BLaER1 treated with 17β-estradiol and CSF1 and Interleukin-3, amounts not matched to agents 10 nM and 100 nM (cell line): Measurements from ENCODE around the gene PRKCH.

Source experiments
- H3K27ac ChIP-seq, 11 experiments: shearing (Covaris generic); formaldehyde crosslinking; 2 replicates each; pipeline ENCODE4 v1.8.1; 2022
- H3K27me3 ChIP-seq, 11 experiments: shearing (Covaris generic); formaldehyde crosslinking; 2 replicates each; pipeline ENCODE4 v1.8.1; 2022
- H3K36me3 ChIP-seq, 11 experiments: shearing (Covaris generic); formaldehyde crosslinking; 2 replicates each; pipeline ENCODE4 v1.8.1; 2022
- H3K4me1 ChIP-seq, 10 experiments: shearing (Covaris generic); formaldehyde crosslinking; 2 replicates each; pipeline ENCODE4 v1.8.1; 2022
- H3K4me2 ChIP-seq, 11 experiments: shearing (Covaris generic); formaldehyde crosslinking; 2 replicates each; pipeline ENCODE4 v1.8.1; 2022
- H3K4me3 ChIP-seq, 10 experiments: shearing (Covaris generic); formaldehyde crosslinking; 2 replicates each; pipeline ENCODE4 v1.8.1; 2022
- H3K9ac ChIP-seq, 11 experiments: shearing (Covaris generic); formaldehyde crosslinking; 2 replicates each; pipeline ENCODE4 v1.8.1; 2022
- H3K9me3 ChIP-seq, 11 experiments: shearing (Covaris generic); formaldehyde crosslinking; replicated peaks in 1 of 11; 2 replicates each; pipeline ENCODE4 v1.8.1; 2022
- H4K20me1 ChIP-seq, 11 experiments: shearing (Covaris generic); formaldehyde crosslinking; 2 replicates each; pipeline ENCODE4 v1.8.1; 2022
- Cebpa-rat ChIP-seq, 11 experiments: shearing (Covaris generic); IDR thresholded peaks; 2 replicates each; pipeline ENCODE4 v1.8.1; 2022

PRKCH gene

DNA sequence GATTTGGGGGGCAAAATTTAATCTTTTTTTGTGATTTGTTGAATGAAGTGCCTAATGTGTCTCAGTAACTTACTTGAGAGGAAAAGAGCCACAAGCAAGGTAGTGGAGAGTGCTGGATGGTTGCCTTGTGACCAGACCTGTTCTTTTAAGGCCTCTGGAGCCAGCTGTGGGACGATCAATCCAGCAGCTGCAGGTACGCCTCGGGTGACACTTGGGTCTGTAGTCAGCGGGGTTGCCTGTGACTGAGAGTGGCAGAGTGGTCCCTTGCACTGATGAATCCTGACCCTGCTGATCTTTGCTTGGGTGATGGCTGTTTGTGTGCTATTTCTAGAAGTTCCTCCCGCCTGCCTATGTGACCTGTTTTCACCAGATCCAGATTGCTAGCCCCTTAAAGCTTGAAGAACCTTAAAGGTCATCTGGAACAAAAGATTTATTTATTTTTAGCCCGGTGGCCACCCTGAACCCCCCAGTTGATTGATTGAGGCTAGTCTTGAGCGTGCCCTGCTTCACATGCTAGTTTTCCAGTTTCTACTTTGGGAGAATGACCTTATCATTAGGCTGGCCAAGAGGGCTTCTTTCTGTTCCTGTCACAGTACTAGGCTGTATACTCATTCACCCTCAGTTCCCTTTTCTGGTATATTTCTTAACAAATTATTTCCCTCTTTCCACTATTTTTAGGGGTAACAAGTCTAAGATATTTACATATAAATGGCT is 23.2 kb downstream of the PRKCH start:
- H3K36me3 ChIP-seq, result no peaks in the 10 kb centered on the region
- TF ChIP-seq Cebpa-rat (IDR thresholded peaks at IDR 0.05), result no peak
- H3K27me3 ChIP-seq, result peaks cover 0 to 15% (median 0%) of the 10 kb centered on the region in 11 experiments; a peak in 6 of 22 replicates
- H3K4me3 ChIP-seq, result no peak overlapping the region
- peak overlapping the region in 8 of 11 experiments; percentile 24 to 68 (median 42); a peak in 12 of 22 replicates for H3K27ac ChIP-seq
- peak overlapping the region in 4 of 11 experiments; percentile 2 to 60 (median 28); a peak in 3 of 22 replicates for H3K9ac ChIP-seq
- peaks cover 0 to 29% (median 0%) of the 10 kb centered on the region in 11 experiments; a peak in 4 of 22 replicates for H4K20me1 ChIP-seq
- H3K4me2 ChIP-seq, result peak overlapping the region; percentile 37 to 90 (median 67)
- H3K9me3 ChIP-seq, result no peaks in the 10 kb centered on the region
- H3K4me1 ChIP-seq, result peaks cover 69 to 85% (median 74%) of the 10 kb centered on the region in 10 experiments

- H3K9ac ChIP-seq, result 0 out of 22 replicates have a peak overlapping the region, but pooled peaks of 2 of the 11 experiments have one; percentile 2 to 16
- peak overlapping the region; percentile 37 to 90 (median 67) for H3K4me2 ChIP-seq
- H3K27me3 ChIP-seq, result peaks cover 0 to 15% (median 0%) of the 10 kb centered on the region in 11 experiments; a peak in 6 of 22 replicates
- H4K20me1 ChIP-seq, result peaks cover 0 to 29% (median 0%) of the 10 kb centered on the region in 11 experiments; a peak in 4 of 22 replicates
- no peak for TF ChIP-seq Cebpa-rat (IDR thresholded peaks at IDR 0.05)
- H3K36me3 ChIP-seq, result no peaks in the 10 kb centered on the region
- H3K4me1 ChIP-seq, result peaks cover 69 to 90% (median 79%) of the 10 kb centered on the region in 10 experiments
- no peak overlapping the region for H3K4me3 ChIP-seq
- H3K27ac ChIP-seq, result peak overlapping the region in 5 of 11 experiments; percentile 18 to 68 (median 45); a peak in 6 of 22 replicates
- no peaks in the 10 kb centered on the region for H3K9me3 ChIP-seq
Measured at GRCh38 chr14:61345151-61345482, 23.7 kb downstream of the PRKCH start.

GRCh38 chr14:61346221-61346620 is 24.8 kb downstream of the PRKCH start:
- Histone ChIP-seq H3K4me1 (peaks cover 77 to 98% (median 88%) of the 10 kb centered on the region in 10 experiments), H3K4me3 (no peak overlapping the region), H3K27ac (no peak overlapping the region), H3K36me3 (no peaks in the 10 kb centered on the region), H4K20me1 (peaks cover 0 to 29% (median 0%) of the 10 kb centered on the region in 11 experiments; a peak in 4 of 22 replicates), H3K4me2 (peak overlapping the region in 3 of 11 experiments; percentile 9 to 89 (median 73); a peak in 4 of 22 replicates), H3K9ac (no peak overlapping the region), H3K27me3 (peaks cover 0 to 15% (median 0%) of the 10 kb centered on the region in 11 experiments; a peak in 6 of 22 replicates), H3K9me3 (no peaks in the 10 kb centered on the region)
- TF ChIP-seq Cebpa-rat (IDR thresholded peaks at IDR 0.05), result no peak

DNA sequence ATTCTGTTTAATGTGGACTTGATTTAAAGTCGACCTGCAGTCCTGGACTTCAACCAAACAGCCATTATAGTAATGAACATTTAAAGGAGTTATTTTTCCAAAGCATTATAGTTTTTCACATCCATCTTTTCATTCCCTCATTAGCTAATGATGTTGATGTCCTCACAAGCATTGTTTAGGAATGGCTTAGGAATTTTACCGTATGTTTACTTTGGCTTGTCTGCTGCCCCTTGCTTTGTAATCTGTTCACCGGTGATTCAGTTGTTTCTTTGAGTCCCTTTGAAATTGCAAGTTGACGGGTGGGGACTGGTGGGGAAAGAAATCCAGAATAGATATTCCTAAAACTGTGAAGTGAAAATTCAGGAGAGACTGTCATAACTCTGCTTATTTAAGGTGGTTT is 25.4 kb downstream of the PRKCH start:
- Histone ChIP-seq H3K27ac (peak overlapping the region in 1 of 11 experiments; percentile 6; a peak in 1 of 22 replicates), H3K9ac (0 out of 22 replicates have a peak overlapping the region, but pooled peaks of 1 of the 11 experiments have one; percentile 29), H3K27me3 (peaks cover 0 to 13% (median 0%) of the 10 kb centered on the region in 11 experiments; a peak in 6 of 22 replicates), H3K4me2 (peak overlapping the region; percentile 56 to 87 (median 73); a peak in 17 of 22 replicates), H3K36me3 (no peaks in the 10 kb centered on the region), H3K9me3 (no peaks in the 10 kb centered on the region), H3K4me3 (no peak overlapping the region), H4K20me1 (peaks cover 0 to 28% (median 0%) of the 10 kb centered on the region in 11 experiments; a peak in 4 of 22 replicates), H3K4me1 (peaks cover 75 to 98% (median 89%) of the 10 kb centered on the region in 10 experiments)
- TF ChIP-seq Cebpa-rat (IDR thresholded peaks at IDR 0.05), result no peak

DNA sequence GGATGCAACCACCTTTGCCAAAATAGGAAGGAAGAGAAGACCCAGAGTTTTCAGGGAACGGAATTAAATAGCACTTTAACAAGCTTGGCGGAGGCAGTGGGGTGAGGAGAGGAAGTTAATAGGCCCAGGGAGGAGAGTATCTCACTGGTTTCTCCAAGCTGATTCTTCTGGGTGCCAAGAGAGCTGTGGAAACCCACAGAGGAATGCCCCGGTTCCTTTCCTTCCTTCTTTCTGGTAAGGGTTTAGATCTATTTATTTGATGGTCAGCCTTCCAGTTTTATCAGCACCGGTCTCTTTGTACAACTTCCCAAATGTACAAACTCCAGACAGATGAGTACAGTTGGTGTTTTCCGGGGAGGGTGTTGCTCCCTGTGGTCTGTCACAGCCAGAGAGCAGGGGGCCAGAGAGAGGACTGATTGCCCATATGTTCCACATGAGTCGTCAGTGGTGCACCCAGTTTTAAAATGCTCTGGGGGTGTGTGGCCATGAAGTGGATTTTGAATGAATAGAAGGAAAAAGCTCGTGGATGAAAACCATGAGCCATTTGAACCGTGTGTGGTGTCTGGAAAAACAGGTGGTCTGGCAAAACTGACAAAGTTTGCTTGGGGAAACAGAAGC is 26.6 kb downstream of the PRKCH start:
- H3K9ac ChIP-seq, result peak overlapping the region in 9 of 11 experiments; percentile 2 to 46 (median 16); a peak in 7 of 22 replicates
- no peak for TF ChIP-seq Cebpa-rat (IDR thresholded peaks at IDR 0.05)
- H3K4me1 ChIP-seq, result peaks cover 64 to 88% (median 80%) of the 10 kb centered on the region in 10 experiments
- peaks cover 0 to 24% (median 0%) of the 10 kb centered on the region in 11 experiments; a peak in 4 of 22 replicates for H4K20me1 ChIP-seq
- H3K36me3 ChIP-seq, result no peaks in the 10 kb centered on the region
- peaks cover 0 to 2% (median 0%) of the 10 kb centered on the region in 11 experiments; a peak in 2 of 22 replicates for H3K27me3 ChIP-seq
- peak overlapping the region in 8 of 11 experiments; percentile 1 to 44 (median 21); a peak in 10 of 22 replicates for H3K27ac ChIP-seq
- H3K4me3 ChIP-seq, result peak overlapping the region in 2 of 10 experiments; percentile 13 to 29; a peak in 2 of 20 replicates
- peak overlapping the region; percentile 56 to 87 (median 73) for H3K4me2 ChIP-seq
- no peaks in the 10 kb centered on the region for H3K9me3 ChIP-seq

DNA sequence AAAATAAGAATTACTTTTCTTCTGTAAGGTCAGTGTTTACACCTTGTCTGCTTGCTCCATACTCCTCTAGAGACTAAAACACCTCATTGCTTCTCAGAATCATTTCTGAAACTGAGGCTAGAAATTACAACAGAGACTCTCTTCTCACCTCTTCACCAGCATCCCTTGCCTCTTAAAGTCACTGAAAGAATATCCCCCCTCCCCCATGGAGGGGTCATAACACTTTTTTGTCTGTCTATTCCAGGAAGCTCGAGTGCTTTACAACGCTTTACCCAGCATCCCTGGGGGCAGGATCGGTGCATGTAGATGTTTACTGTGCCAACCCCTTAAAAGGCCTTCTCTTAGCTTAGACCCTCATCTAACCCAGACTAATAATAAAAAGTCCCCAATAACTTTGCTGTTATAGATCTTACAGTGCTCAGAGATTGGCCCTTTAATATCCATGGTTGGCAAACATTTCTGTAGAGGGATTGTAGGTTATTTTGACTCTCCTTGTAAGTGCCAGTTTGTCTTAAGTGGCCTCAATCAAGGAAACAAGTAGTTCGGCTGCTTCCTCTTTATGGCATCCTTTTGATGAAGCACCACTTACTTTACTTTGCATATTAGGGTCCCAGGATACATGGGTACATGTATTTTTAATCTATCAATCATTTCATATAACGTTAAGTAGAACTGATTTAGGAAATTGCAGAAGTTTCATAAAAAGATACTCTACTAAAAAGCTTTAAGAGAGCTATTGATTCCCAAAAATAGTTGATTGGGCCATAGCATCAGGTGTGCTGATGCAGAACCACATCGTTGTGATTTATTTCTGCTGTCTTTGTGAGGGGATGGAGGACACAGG is 29.3 kb downstream of the PRKCH start:
- Histone ChIP-seq H3K9me3 (0 out of 22 replicates have a peak, but pooled peaks cover 0 to 5% (median 0%) of the 10 kb centered on the region in 11 experiments), H3K9ac (peak overlapping the region in 2 of 11 experiments; percentile 4 to 32; a peak in 2 of 22 replicates), H3K4me2 (peak overlapping the region; percentile 3 to 87 (median 66); a peak in 17 of 22 replicates), H3K27ac (peak overlapping the region in 7 of 11 experiments; percentile 4 to 61 (median 26); a peak in 12 of 22 replicates), H4K20me1 (peaks cover 0 to 16% (median 0%) of the 10 kb centered on the region in 11 experiments; a peak in 4 of 22 replicates), H3K4me3 (peak overlapping the region in 1 of 10 experiments; percentile 21; a peak in 1 of 20 replicates), H3K36me3 (no peaks in the 10 kb centered on the region), H3K27me3 (no peaks in the 10 kb centered on the region), H3K4me1 (peaks cover 37 to 62% (median 56%) of the 10 kb centered on the region in 10 experiments)
- TF ChIP-seq Cebpa-rat (IDR thresholded peaks at IDR 0.05), result no peak

GRCh38 chr14:61351477-61351876 is 30.1 kb downstream of the PRKCH start:
- peaks cover 0 to 16% (median 0%) of the 10 kb centered on the region in 11 experiments; a peak in 4 of 22 replicates for H4K20me1 ChIP-seq
- 0 out of 22 replicates have a peak, but pooled peaks cover 0 to 5% (median 0%) of the 10 kb centered on the region in 11 experiments for H3K9me3 ChIP-seq
- no peaks in the 10 kb centered on the region for H3K27me3 ChIP-seq
- H3K36me3 ChIP-seq, result no peaks in the 10 kb centered on the region
- H3K4me3 ChIP-seq, result no peak overlapping the region
- TF ChIP-seq Cebpa-rat (IDR thresholded peaks at IDR 0.05), result no peak
- peak overlapping the region in 8 of 11 experiments; percentile 3 to 87 (median 70); a peak in 12 of 22 replicates for H3K4me2 ChIP-seq
- no peak overlapping the region for H3K27ac ChIP-seq
- peaks cover 37 to 67% (median 60%) of the 10 kb centered on the region in 10 experiments for H3K4me1 ChIP-seq
- H3K9ac ChIP-seq, result no peak overlapping the region
